Measurements from ENCODE around the gene TRPM8.
A peak's percentile ranks its signal among the peaks of the same experiment; 100 is the strongest.

The TRPM8 gene

GRCh38 chr2:233973786-233974185 lies 56.6 kb downstream of the TRPM8 start:
- Histone ChIP-seq H3K4me2 (ENCODE audit: low read length) (no peak overlapping the region), H3K4me1 (no peaks in the 10 kb centered on the region), H3K36me3 (ENCODE audit: control insufficient read depth, insufficient read depth, low read length) (no peaks in the 10 kb centered on the region), H2AFZ (no peak overlapping the region), H3K79me2 (no peaks in the 10 kb centered on the region), H3K27me3 (ENCODE audit: control insufficient read depth, insufficient read depth, low read length) (no peaks in the 10 kb centered on the region), H3K27ac (no peak overlapping the region), H3K9ac (no peak overlapping the region), H3K4me3 (ENCODE audit: low read depth, low read length) (no peak overlapping the region), H3K9me3 (ENCODE audit: control insufficient read depth, low read length) (no peaks in the 10 kb centered on the region)
- TF ChIP-seq CTCF (IDR thresholded peaks at IDR 0.05) = no peak

- no peaks in the 10 kb centered on the region for H3K79me2 ChIP-seq
- no peak overlapping the region for H3K4me3 ChIP-seq (ENCODE audit: low read depth, low read length)
- TF ChIP-seq CTCF (IDR thresholded peaks at IDR 0.05) = no peak
- H3K4me1 ChIP-seq = no peaks in the 10 kb centered on the region
- H3K27me3 ChIP-seq (ENCODE audit: control insufficient read depth, insufficient read depth, low read length) = no peaks in the 10 kb centered on the region
- no peak overlapping the region for H3K9ac ChIP-seq
- no peak overlapping the region for H2AFZ ChIP-seq
- H3K4me2 ChIP-seq (ENCODE audit: low read length) = no peak overlapping the region
- no peak overlapping the region for H3K27ac ChIP-seq
- H3K36me3 ChIP-seq (ENCODE audit: control insufficient read depth, insufficient read depth, low read length) = no peaks in the 10 kb centered on the region
- no peaks in the 10 kb centered on the region for H3K9me3 ChIP-seq (ENCODE audit: control insufficient read depth, low read length)
These were observed 57.4 kb downstream of the TRPM8 start for GRCh38 chr2:233974530-233975071.

- H3K27me3 ChIP-seq (ENCODE audit: control insufficient read depth, insufficient read depth, low read length) = no peaks in the 10 kb centered on the region
- no peaks in the 10 kb centered on the region for H3K79me2 ChIP-seq
- no peaks in the 10 kb centered on the region for H3K4me1 ChIP-seq
- TF ChIP-seq CTCF (IDR thresholded peaks at IDR 0.05) = no peak
- no peak overlapping the region for H3K4me2 ChIP-seq (ENCODE audit: low read length)
- H3K4me3 ChIP-seq (ENCODE audit: low read depth, low read length) = no peak overlapping the region
- no peaks in the 10 kb centered on the region for H3K36me3 ChIP-seq (ENCODE audit: control insufficient read depth, insufficient read depth, low read length)
- no peak overlapping the region for H3K9ac ChIP-seq
- H3K27ac ChIP-seq = no peak overlapping the region
- no peaks in the 10 kb centered on the region for H3K9me3 ChIP-seq (ENCODE audit: control insufficient read depth, low read length)
- H2AFZ ChIP-seq = no peak overlapping the region
These were observed 58.9 kb downstream of the TRPM8 start for GRCh38 chr2:233976087-233976486.

GRCh38 chr2:233976690-233977294 lies 59.6 kb downstream of the TRPM8 start:
- no peak overlapping the region for H3K27ac ChIP-seq
- TF ChIP-seq CTCF (IDR thresholded peaks at IDR 0.05) = peak; percentile 30
- H3K9me3 ChIP-seq (ENCODE audit: control insufficient read depth, low read length) = no peaks in the 10 kb centered on the region
- H3K79me2 ChIP-seq = no peaks in the 10 kb centered on the region
- no peak overlapping the region for H3K4me3 ChIP-seq (ENCODE audit: low read depth, low read length)
- no peaks in the 10 kb centered on the region for H3K4me1 ChIP-seq
- H3K4me2 ChIP-seq (ENCODE audit: low read length) = no peak overlapping the region
- no peak overlapping the region for H2AFZ ChIP-seq
- H3K36me3 ChIP-seq (ENCODE audit: control insufficient read depth, insufficient read depth, low read length) = no peaks in the 10 kb centered on the region
- H3K27me3 ChIP-seq (ENCODE audit: control insufficient read depth, insufficient read depth, low read length) = no peaks in the 10 kb centered on the region
- H3K9ac ChIP-seq = no peak overlapping the region

- Histone ChIP-seq H3K4me2 (ENCODE audit: low read length) (no peak overlapping the region), H3K4me3 (ENCODE audit: low read depth, low read length) (no peak overlapping the region), H3K4me1 (no peaks in the 10 kb centered on the region), H3K79me2 (no peaks in the 10 kb centered on the region), H2AFZ (no peak overlapping the region), H3K27ac (no peak overlapping the region), H3K9me3 (ENCODE audit: control insufficient read depth, low read length) (no peaks in the 10 kb centered on the region), H3K27me3 (ENCODE audit: control insufficient read depth, insufficient read depth, low read length) (no peaks in the 10 kb centered on the region), H3K9ac (no peak overlapping the region), H3K36me3 (ENCODE audit: control insufficient read depth, insufficient read depth, low read length) (no peaks in the 10 kb centered on the region)
- TF ChIP-seq CTCF (IDR thresholded peaks at IDR 0.05) = no peak
These were observed 60.2 kb downstream of the TRPM8 start for GRCh38 chr2:233977296-233977837.

All from parathyroid adenoma (tissue), 2 donors.